Measurements from ENCODE around the gene HPF1. TPM values are rescaled to one million over a fixed set of nuclear protein-coding genes. Genes with fewer than 3 reads are reported as not detected.
"Not testable (repeated sequence)": the region's sequence is repeated elsewhere in the genome, so short reads cannot be mapped to it uniquely, and the experiment has no call there.

The HPF1 gene
- total RNA-seq, 4 donors from 2014 or later = 9.2 to 28.7 (median 23.0) TPM

- no peak for TF ChIP-seq CTCF (IDR thresholded peaks at IDR 0.05)
- DNase-seq (ENCODE audit: low spot score) = no peak
- ATAC-seq (ENCODE audit: low FRiP score) = no peak
These were observed 16.2 kb downstream of the HPF1 start for GRCh38 chr4:169741569-169741968.

- not testable (repeated sequence) for DNase-seq (ENCODE audit: low spot score); ATAC-seq (ENCODE audit: low FRiP score)
These were observed 19.1 kb downstream of the HPF1 start for GRCh38 chr4:169738604-169739003.

- TF ChIP-seq CTCF (IDR thresholded peaks at IDR 0.05) = no peak
- no peak for ATAC-seq (ENCODE audit: low FRiP score)
- no peak for DNase-seq (ENCODE audit: low spot score)
These were observed 27.2 kb downstream of the HPF1 start for GRCh38 chr4:169730564-169730963.

- TF ChIP-seq CTCF (IDR thresholded peaks at IDR 0.05) = no peak
- no peak for DNase-seq (ENCODE audit: low spot score)
- ATAC-seq (ENCODE audit: low FRiP score) = no peak
These were observed 30.1 kb downstream of the HPF1 start for GRCh38 chr4:169727616-169728015.

GRCh38 chr4:169724260-169724659, 33.5 kb downstream of the HPF1 start:
- no peak for ATAC-seq (ENCODE audit: low FRiP score)
- DNase-seq (ENCODE audit: low spot score) = no peak
- no peak for TF ChIP-seq CTCF (IDR thresholded peaks at IDR 0.05)

GRCh38 chr4:169723207-169723965, 34.4 kb downstream of the HPF1 start:
- no peak for TF ChIP-seq CTCF (IDR thresholded peaks at IDR 0.05)
- DNase-seq (ENCODE audit: low spot score) (no peak), ATAC-seq (ENCODE audit: low FRiP score) (no peak)

GRCh38 chr4:169720529-169720928, 37.2 kb downstream of the HPF1 start:
- TF ChIP-seq CTCF (IDR thresholded peaks at IDR 0.05) = no peak
- no peak for DNase-seq (ENCODE audit: low spot score)
- ATAC-seq (ENCODE audit: low FRiP score) = no peak

All from omental fat pad (tissue), 4 donors.